GM12892 (cell line): ENCODE data around the gene ACTRT2.

Experiments
- DNase-seq: peaks from one replicate; pipeline ENCODE4 v3.0.0; 2011; ENCODE audit not compliant: insufficient read length
- FAIRE-seq: peaks from 2 replicates; lab custom pipeline; 2011; peaks lifted over from hg19 to GRCh38; lab: Jason Lieb, UNC
- POLR2A ChIP-seq: IDR thresholded peaks from 2 replicates; pipeline ENCODE4 v1.6.1; 2011; ENCODE audit warnings: low read depth, low read length, control low read depth
- POLR2AphosphoS5 ChIP-seq: IDR thresholded peaks from 2 replicates; pipeline ENCODE4 v1.6.1; 2011; ENCODE audit warnings: low read depth, low read length, control low read depth
- TAF1 ChIP-seq: IDR thresholded peaks from 2 replicates; pipeline ENCODE4 v1.6.1; 2011; ENCODE audit warnings: low read depth, mild to moderate bottlenecking, control low read depth, low read length, borderline replicate concordance

The ACTRT2 gene

GRCh38 chr1:2999571-2999970 is 21.7 kb upstream of the ACTRT2 start:
- DNase-seq (no peak), FAIRE-seq (no peak)
- no peak for TF ChIP-seq POLR2AphosphoS5
- TF ChIP-seq POLR2A, result no peak

GRCh38 chr1:3000214-3000613 is 21.1 kb upstream of the ACTRT2 start:
- TF ChIP-seq POLR2A (no peak), TAF1 (no peak), POLR2AphosphoS5 (no peak)
- no peak for DNase-seq
- FAIRE-seq, result no peak

- FAIRE-seq (no peak), DNase-seq (no peak)
- TF ChIP-seq TAF1 (no peak), POLR2AphosphoS5 (no peak), POLR2A (no peak)
Measured at GRCh38 chr1:3000671-3001470, 20.4 kb upstream of the ACTRT2 start.

- FAIRE-seq (no peak), DNase-seq (no peak)
- no peak for TF ChIP-seq POLR2A
- no peak for TF ChIP-seq TAF1
- TF ChIP-seq POLR2AphosphoS5, result no peak
Measured at GRCh38 chr1:3001471-3002348, 19.6 kb upstream of the ACTRT2 start.

- DNase-seq (no peak), FAIRE-seq (no peak)
- no peak for TF ChIP-seq TAF1
- no peak for TF ChIP-seq POLR2A
- TF ChIP-seq POLR2AphosphoS5, result no peak
Measured at GRCh38 chr1:3002349-3003038, 18.8 kb upstream of the ACTRT2 start.

- no peak for TF ChIP-seq TAF1
- TF ChIP-seq POLR2A, result no peak
- TF ChIP-seq POLR2AphosphoS5, result no peak
- FAIRE-seq, result no peak
Measured at GRCh38 chr1:3003039-3003940, 18.0 kb upstream of the ACTRT2 start.

GRCh38 chr1:3003941-3004270 is 17.4 kb upstream of the ACTRT2 start:
- TF ChIP-seq POLR2A, result no peak
- no peak for TF ChIP-seq TAF1
- TF ChIP-seq POLR2AphosphoS5, result no peak
- no peak for FAIRE-seq
- no peak for DNase-seq

More at GRCh38 chr1:3003039-3003940, 18.0 kb upstream of the ACTRT2 start:
- DNase-seq, result no peak

GRCh38 chr1:3004285-3005205 is 16.7 kb upstream of the ACTRT2 start:
- FAIRE-seq (no peak), DNase-seq (no peak)
- TF ChIP-seq POLR2A (no peak), TAF1 (no peak), POLR2AphosphoS5 (no peak)

GRCh38 chr1:3005771-3006170 is 15.5 kb upstream of the ACTRT2 start:
- FAIRE-seq, result no peak
- TF ChIP-seq POLR2A (no peak), POLR2AphosphoS5 (no peak), TAF1 (no peak)
- no peak for DNase-seq
